ENCODE results near the gene MORN1. TPM values are rescaled to one million over a fixed set of nuclear protein-coding genes. Genes with fewer than 3 reads are reported as not detected.

The MORN1 gene
- total RNA-seq, 4 donors from 2014 or later: 7.0 to 9.8 (median 8.0) TPM

GRCh38 chr1:2284932-2285331, 106.4 kb downstream of the MORN1 start:
- H3K4me3 ChIP-seq: no peak overlapping the region
- DNase-seq (ENCODE audit: extremely low spot score): no peak
- peaks cover 56 to 81% (median 77%) of the 10 kb centered on the region in 4 donors for H3K4me1 ChIP-seq
- TF ChIP-seq POLR2A (IDR thresholded peaks at IDR 0.05; ENCODE audit: low read depth) (no peak), POLR2AphosphoS5 (IDR thresholded peaks at IDR 0.05) (no peak), EP300 (IDR thresholded peaks at IDR 0.05) (no peak)
- TF ChIP-seq, protein P1, sequence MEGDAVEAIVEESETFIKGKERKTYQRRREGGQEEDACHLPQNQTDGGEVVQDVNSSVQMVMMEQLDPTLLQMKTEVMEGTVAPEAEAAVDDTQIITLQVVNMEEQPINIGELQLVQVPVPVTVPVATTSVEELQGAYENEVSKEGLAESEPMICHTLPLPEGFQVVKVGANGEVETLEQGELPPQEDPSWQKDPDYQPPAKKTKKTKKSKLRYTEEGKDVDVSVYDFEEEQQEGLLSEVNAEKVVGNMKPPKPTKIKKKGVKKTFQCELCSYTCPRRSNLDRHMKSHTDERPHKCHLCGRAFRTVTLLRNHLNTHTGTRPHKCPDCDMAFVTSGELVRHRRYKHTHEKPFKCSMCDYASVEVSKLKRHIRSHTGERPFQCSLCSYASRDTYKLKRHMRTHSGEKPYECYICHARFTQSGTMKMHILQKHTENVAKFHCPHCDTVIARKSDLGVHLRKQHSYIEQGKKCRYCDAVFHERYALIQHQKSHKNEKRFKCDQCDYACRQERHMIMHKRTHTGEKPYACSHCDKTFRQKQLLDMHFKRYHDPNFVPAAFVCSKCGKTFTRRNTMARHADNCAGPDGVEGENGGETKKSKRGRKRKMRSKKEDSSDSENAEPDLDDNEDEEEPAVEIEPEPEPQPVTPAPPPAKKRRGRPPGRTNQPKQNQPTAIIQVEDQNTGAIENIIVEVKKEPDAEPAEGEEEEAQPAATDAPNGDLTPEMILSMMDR (IDR thresholded peaks at IDR 0.05): no peak
- peak overlapping the region; percentile 62 to 72 (median 71) for H3K27ac ChIP-seq (replicated peaks in 1 of 4)
- H3K27me3 ChIP-seq: no peaks in the 10 kb centered on the region
- H3K36me3 ChIP-seq: peaks cover 0 to 8% (median 2%) of the 10 kb centered on the region in 4 donors
- no peaks in the 10 kb centered on the region for H3K9me3 ChIP-seq
- 79% methylated on average over 9 of the region's 9 CpGs for WGBS
- intact Hi-C loops (cut with DNase I): no loop called here

DNA sequence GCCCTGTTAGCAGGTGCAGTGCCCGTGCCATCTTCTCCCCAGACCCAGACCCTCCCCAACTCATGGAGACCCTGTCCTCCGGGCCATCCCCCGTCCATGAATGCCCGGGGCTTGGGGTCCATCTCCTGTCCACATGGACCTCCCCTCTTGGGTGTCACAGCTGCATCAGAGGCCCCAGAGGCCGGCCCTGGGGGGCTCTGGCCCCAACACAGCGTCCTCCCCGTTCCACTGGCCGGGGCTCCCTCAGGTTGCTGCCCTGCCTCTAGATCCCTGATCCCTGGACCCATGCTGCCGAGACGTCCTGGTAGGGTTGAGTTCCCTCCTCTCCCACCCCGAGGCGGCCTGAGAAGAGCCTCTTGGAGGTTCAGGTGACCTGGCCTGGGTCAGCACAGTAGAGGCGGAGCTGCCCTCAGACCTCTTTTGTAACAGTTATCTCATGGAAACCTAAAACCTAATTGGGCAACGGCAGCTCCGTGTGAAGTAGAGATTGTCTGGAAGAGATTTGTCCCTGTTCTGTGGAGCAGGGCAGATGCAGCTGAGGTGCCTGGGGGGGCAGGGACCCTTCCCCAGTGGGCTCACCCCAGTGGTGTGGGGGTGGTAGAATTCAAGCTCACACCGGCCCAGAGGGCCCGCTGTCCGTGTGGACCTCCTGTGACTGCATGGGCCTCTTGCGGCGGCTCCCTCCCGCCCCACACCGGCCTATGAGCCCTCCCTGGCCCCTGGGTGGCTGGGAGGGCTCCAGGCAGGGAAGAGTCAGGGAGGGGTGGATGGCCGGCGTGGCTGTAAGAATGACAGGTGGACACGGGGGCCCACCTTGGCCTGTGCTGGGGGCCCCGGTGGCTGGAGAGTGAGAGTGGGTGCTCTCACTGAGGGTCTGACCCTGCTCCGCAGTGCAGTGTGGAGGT, 107.1 kb downstream of the MORN1 start:
- peak overlapping the region; percentile 62 to 72 (median 71) for H3K27ac ChIP-seq (replicated peaks in 1 of 4)

GRCh38 chr1:2283371-2283990, 107.9 kb downstream of the MORN1 start:
- WGBS: 80% methylated on average over 13 of the region's 21 CpGs
- intact Hi-C loops (cut with DNase I): no loop called here
- peaks cover 56 to 81% (median 77%) of the 10 kb centered on the region in 4 donors for H3K4me1 ChIP-seq

More for the DNA sequence above, 107.1 kb downstream of the MORN1 start:
- DNase-seq (ENCODE audit: extremely low spot score): no peak
- no peak for TF ChIP-seq EP300 (IDR thresholded peaks at IDR 0.05)
- no peak for TF ChIP-seq POLR2A (IDR thresholded peaks at IDR 0.05; ENCODE audit: low read depth)
- TF ChIP-seq, protein P1 (IDR thresholded peaks at IDR 0.05): no peak
- TF ChIP-seq POLR2AphosphoS5 (IDR thresholded peaks at IDR 0.05): no peak
- peaks cover 0 to 8% (median 2%) of the 10 kb centered on the region in 4 donors for H3K36me3 ChIP-seq
- H3K27me3 ChIP-seq: no peaks in the 10 kb centered on the region
- H3K4me3 ChIP-seq: no peak overlapping the region
- peaks cover 56 to 81% (median 77%) of the 10 kb centered on the region in 4 donors for H3K4me1 ChIP-seq
- intact Hi-C loops (cut with DNase I): no loop called here
- no peaks in the 10 kb centered on the region for H3K9me3 ChIP-seq
- WGBS: 74% methylated on average over 18 of the region's 27 CpGs

DNA sequence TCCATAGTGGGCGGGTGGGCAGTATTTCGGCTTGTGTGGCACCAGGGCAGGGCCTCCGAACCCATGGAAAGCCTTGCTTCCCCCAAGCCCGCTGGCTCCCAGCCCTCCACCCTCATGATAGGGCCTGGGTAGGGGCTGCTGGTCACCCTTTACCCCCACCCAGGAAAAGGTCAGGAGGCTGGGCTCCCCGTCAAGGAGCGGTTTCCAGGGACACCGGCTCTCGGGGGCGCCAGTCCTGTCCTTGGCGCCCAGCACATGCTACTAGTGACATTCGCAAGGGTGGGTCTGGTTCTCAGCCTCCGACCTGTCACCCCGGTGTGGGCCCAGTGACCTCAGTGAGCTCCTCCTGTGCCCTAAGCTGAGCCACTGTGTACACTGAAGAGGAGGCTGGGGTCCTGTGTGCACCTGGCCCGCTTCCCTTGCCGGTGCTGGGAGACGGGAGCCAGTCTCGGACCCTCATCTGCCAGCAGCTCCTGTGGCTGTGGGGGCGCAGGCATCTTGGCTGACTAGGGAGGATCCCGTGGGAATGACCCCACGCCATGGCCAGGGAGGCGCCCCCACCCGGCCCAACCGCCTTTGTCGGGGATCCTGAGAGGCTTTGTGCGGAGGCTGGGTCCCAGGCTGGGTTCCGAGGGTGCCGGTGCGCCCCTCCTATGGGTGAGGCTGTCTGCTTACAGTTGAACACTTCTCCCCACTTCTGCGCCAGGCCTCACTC, 108.6 kb downstream of the MORN1 start:
- intact Hi-C loops (cut with DNase I): no loop called here
- TF ChIP-seq EP300 (IDR thresholded peaks at IDR 0.05): no peak
- TF ChIP-seq POLR2A (IDR thresholded peaks at IDR 0.05; ENCODE audit: low read depth): no peak
- no peak for TF ChIP-seq POLR2AphosphoS5 (IDR thresholded peaks at IDR 0.05)
- TF ChIP-seq, protein P1 (IDR thresholded peaks at IDR 0.05): no peak
- Histone ChIP-seq H3K9me3 (no peaks in the 10 kb centered on the region), H3K27ac (replicated peaks in 1 of 4) (peak overlapping the region in 3 of 4 donors; percentile 34 to 72 (median 72)), H3K36me3 (peaks cover 0 to 10% (median 4%) of the 10 kb centered on the region in 4 donors), H3K4me1 (peaks cover 56 to 81% (median 77%) of the 10 kb centered on the region in 4 donors), H3K27me3 (no peaks in the 10 kb centered on the region), H3K4me3 (no peak overlapping the region)
- DNase-seq (ENCODE audit: extremely low spot score): no peak
- 87% methylated on average over 7 of the region's 29 CpGs for WGBS

More at GRCh38 chr1:2283371-2283990, 107.9 kb downstream of the MORN1 start:
- Histone ChIP-seq H3K4me3 (no peak overlapping the region), H3K9me3 (no peaks in the 10 kb centered on the region), H3K36me3 (peaks cover 0 to 8% (median 2%) of the 10 kb centered on the region in 4 donors), H3K27ac (replicated peaks in 1 of 4) (peak overlapping the region; percentile 62 to 72 (median 71)), H3K27me3 (no peaks in the 10 kb centered on the region)
- no peak for TF ChIP-seq POLR2A (IDR thresholded peaks at IDR 0.05; ENCODE audit: low read depth)
- no peak for DNase-seq (ENCODE audit: extremely low spot score)

Measured in esophagus muscularis mucosa (tissue), 4 donors.